22Rv1 (cell line): ENCODE data around the gene PLRG1.

ENCODE experiments used
- H3K27ac ChIP-seq: fragments of 450-650 bp; 2 replicates; pipeline ENCODE4 v1.5.1; 2017
- ZFX ChIP-seq: fragments of 450-650 bp; IDR thresholded peaks from 2 replicates; pipeline ENCODE4 v1.6.1; 2017; ENCODE audit warnings: antibody characterized with exemption, borderline replicate concordance
- TF ChIP-seq, protein P1 (sequence below): fragments of 450-650 bp; IDR thresholded peaks from 2 replicates; pipeline ENCODE4 v1.5.1; 2017; ENCODE audit warnings: mild to moderate bottlenecking

PLRG1 gene

DNA sequence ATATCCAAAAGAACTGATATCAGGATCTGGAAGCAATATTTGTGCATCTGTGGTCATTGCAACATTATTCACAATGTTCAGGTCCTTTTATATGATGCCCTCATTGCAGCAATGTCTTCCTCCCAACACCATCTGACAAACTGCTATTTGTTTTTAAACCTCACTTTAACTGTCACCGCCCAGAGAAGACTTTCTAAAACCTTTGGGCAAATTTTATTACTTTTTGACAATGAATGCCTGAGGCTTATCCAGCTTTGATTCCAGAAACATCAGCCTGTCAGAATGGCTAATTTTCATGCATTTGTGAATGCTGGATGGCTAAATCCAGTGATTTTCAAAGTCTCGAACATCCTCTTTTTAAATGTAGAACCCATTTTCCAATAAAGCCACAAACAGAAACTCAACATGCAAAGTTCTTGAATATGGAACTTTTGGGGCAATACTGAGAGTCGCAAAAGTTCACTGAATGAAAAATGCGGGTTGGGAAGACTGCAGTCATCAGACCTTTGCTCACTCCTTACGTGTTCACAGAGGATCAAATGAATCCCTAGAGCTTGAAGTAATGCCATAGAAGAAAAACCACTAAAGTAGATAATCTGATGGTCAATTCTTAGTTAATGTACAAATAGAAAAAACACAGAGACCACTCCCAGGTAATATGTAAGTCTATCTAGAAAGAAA lies 23.1 kb upstream of the PLRG1 start:
- H3K27ac ChIP-seq = no peak overlapping the region
- TF ChIP-seq, protein P1, sequence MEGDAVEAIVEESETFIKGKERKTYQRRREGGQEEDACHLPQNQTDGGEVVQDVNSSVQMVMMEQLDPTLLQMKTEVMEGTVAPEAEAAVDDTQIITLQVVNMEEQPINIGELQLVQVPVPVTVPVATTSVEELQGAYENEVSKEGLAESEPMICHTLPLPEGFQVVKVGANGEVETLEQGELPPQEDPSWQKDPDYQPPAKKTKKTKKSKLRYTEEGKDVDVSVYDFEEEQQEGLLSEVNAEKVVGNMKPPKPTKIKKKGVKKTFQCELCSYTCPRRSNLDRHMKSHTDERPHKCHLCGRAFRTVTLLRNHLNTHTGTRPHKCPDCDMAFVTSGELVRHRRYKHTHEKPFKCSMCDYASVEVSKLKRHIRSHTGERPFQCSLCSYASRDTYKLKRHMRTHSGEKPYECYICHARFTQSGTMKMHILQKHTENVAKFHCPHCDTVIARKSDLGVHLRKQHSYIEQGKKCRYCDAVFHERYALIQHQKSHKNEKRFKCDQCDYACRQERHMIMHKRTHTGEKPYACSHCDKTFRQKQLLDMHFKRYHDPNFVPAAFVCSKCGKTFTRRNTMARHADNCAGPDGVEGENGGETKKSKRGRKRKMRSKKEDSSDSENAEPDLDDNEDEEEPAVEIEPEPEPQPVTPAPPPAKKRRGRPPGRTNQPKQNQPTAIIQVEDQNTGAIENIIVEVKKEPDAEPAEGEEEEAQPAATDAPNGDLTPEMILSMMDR = no peak
- TF ChIP-seq ZFX = no peak

DNA sequence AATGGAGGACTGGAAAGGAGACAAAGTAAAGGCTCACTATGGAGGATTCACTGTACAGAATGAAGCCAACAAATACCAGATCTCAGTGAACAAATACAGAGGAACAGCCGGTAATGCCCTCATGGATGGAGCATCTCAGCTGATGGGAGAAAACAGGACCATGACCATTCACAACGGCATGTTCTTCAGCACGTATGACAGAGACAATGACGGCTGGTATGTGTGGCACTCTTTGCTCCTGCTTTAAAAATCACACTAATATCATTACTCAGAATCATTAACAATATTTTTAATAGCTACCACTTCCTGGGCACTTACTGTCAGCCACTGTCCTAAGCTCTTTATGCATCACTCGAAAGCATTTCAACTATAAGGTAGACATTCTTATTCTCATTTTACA lies 19.4 kb upstream of the PLRG1 start:
- TF ChIP-seq ZFX = no peak
- TF ChIP-seq, protein P1 = no peak
- no peak overlapping the region for H3K27ac ChIP-seq

- H3K27ac ChIP-seq = no peak overlapping the region
- no peak for TF ChIP-seq ZFX
Observed at GRCh38 chr4:154569028-154569427, 18.8 kb upstream of the PLRG1 start.

GRCh38 chr4:154566639-154567204 lies 16.5 kb upstream of the PLRG1 start:
- TF ChIP-seq, protein P1 = no peak
- TF ChIP-seq ZFX = no peak
- H3K27ac ChIP-seq = no peak overlapping the region

DNA sequence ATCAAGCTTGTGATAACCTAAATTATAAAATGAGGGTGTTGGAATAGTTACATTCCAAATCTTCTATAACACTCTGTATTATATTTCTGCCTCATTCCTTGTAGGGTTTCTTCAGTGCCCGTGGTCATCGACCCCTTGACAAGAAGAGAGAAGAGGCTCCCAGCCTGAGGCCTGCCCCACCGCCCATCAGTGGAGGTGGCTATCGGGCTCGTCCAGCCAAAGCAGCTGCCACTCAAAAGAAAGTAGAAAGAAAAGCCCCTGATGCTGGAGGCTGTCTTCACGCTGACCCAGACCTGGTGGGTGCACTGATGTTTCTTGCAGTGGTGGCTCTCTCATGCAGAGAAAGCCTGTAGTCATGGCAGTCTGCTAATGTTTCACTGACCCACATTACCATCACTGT lies 15.5 kb upstream of the PLRG1 start:
- no peak for TF ChIP-seq ZFX
- TF ChIP-seq, protein P1 = no peak
- no peak overlapping the region for H3K27ac ChIP-seq

- H3K27ac ChIP-seq = no peak overlapping the region
- TF ChIP-seq, protein P1 = no peak
- no peak for TF ChIP-seq ZFX
Observed at GRCh38 chr4:154564311-154564710, 14.1 kb upstream of the PLRG1 start.

DNA sequence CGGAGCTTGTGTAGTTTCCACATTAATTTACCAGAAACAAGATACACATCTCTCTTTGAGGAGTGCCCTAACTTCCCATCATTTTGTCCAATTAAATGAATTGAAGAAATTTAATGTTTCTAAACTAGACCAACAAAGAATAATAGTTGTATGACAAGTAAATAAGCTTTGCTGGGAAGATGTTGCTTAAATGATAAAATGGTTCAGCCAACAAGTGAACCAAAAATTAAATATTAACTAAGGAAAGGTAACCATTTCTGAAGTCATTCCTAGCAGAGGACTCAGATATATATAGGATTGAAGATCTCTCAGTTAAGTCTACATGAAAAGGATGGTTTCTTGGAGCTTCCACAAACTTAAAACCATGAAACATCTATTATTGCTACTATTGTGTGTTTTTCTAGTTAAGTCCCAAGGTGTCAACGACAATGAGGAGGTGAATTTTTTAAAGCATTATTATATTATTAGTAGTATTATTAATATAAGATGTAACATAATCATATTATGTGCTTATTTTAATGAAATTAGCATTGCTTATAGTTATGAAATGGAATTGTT lies 12.6 kb upstream of the PLRG1 start, which contains the start of gene FGB:
FGB (plus strand) TSS at position 315 of the 558 bp plus-strand sequence; CDS start at position 323, 8 bp downstream.
- no peak within 1 kb of the TSS for H3K27ac ChIP-seq
- no peak for TF ChIP-seq ZFX
- TF ChIP-seq, protein P1 = no peak

DNA sequence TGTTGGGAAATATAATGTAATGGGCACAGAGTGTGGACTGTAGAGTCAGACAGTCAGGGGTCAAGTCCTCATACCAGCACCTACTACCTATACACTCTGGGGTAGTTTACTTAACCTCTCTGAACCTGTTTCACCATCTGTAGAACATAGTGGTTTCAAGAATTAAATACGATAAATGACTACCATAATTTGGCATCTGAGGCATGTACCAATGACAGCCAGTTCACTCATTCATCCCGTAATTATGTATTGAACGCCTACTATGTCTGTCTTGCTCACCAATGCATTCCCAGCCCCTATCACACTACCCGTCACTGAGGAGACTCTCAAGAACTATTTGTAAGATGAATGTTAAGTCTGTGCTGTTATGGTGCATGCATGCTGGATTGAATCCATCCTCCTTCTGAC lies 10.6 kb upstream of the PLRG1 start:
- no peak overlapping the region for H3K27ac ChIP-seq
- no peak for TF ChIP-seq ZFX
- TF ChIP-seq, protein P1 = no peak
